K562 (cell line): ENCODE results near the gene MEST. TPM values are rescaled to one million over a fixed set of nuclear protein-coding genes. Genes with fewer than 3 reads are reported as not detected.

Experiments used
- ELF4 ChIP-seq: fragments of 450-650 bp; formaldehyde crosslinking; IDR thresholded peaks from 2 replicates; pipeline ENCODE4 v1.4.0; 2022; ENCODE audit warnings: missing genetic modification characterization
- MAFG ChIP-seq: fragments of 450-650 bp; conservative IDR thresholded peaks from 2 replicates; pipeline ENCODE4 v1.6.1; 2016; ENCODE audit warnings: missing genetic modification characterization, missing compliant biosample characterization
- PRDM10 ChIP-seq: fragments of 450-650 bp; IDR thresholded peaks from 2 replicates; pipeline ENCODE4 v1.6.1; 2018; ENCODE audit not compliant: partially characterized antibody
- SIN3B ChIP-seq: fragments of 450-650 bp; IDR thresholded peaks from 2 replicates; pipeline ENCODE4 v1.6.1; 2017; ENCODE audit warnings: low read depth, mild to moderate bottlenecking, moderate library complexity
- TAF1 ChIP-seq: IDR thresholded peaks from 2 replicates; pipeline ENCODE4 v1.6.1; 2011; ENCODE audit warnings: mild to moderate bottlenecking, low read length, moderate library complexity; ENCODE audit not compliant: insufficient read depth, control insufficient read depth, severe bottlenecking; ENCODE audit errors: extremely low read depth
- ZNF316 ChIP-seq: fragments of 450-650 bp; IDR thresholded peaks from 2 replicates; pipeline ENCODE4 v1.6.1; 2016
- polyA plus RNA-seq, 8 experiments: library from polyadenylated mRNA; depleted of rRNA in 4 of 8; stranded (reverse) in 5 of 8; unstranded in 3 of 8; fragments of >200 nt; fragmentation: Nextera tagmentation in 2 of 8; fragmentation: Illumina TruSeq in 1 of 8; extraction: Ambion mirVana in 2 of 8; extraction: Trizol in 1 of 8; gene quantifications; 2 replicates each; pipeline versions ENCODE4 v1.2.1 to v1.2.3, GENCODE V29; 2011 to 2014; ENCODE audit warnings: inconsistent platforms in 1 of 8, missing spikeins in 1 of 8
- total RNA-seq, 7 experiments: library from RNA; depleted of rRNA in 6 of 7; stranded (reverse); fragments of >200 nt in 6 of 7; fragmentation: Illumina TruSeq in 2 of 7; extraction: Trizol in 2 of 7; gene quantifications; 2 replicates each; pipeline versions ENCODE4 v1.2.1 to v1.2.3, GENCODE V29; 2011 to 2021; ENCODE audit warnings: low replicate concordance in 1 of 7
- TF ChIP-seq, protein P1 (sequence below), 2 experiments: fragments of 450-650 bp in 1 of 2; sonication (generic) in 1 of 2; formaldehyde crosslinking in 1 of 2; IDR thresholded peaks; 2 replicates each; pipeline versions ENCODE4 v1.7.1 to v1.9.0; 2016 to 2022; ENCODE audit warnings: inconsistent platforms in 1 of 2, mild to moderate bottlenecking in 1 of 2, missing genetic modification reagents in 1 of 2

Gene MEST
- total and polyA plus RNA-seq, 9 of the 15 experiments (the other 6 are each of a cell fraction or from before 2014, with no cell fraction given): 0.04 to 0.74 (median 0.36) TPM; not detected in 1

GRCh38 chr7:130524628-130525027 lies 32.7 kb downstream of the MEST start (continued):
- TF ChIP-seq, protein P1, sequence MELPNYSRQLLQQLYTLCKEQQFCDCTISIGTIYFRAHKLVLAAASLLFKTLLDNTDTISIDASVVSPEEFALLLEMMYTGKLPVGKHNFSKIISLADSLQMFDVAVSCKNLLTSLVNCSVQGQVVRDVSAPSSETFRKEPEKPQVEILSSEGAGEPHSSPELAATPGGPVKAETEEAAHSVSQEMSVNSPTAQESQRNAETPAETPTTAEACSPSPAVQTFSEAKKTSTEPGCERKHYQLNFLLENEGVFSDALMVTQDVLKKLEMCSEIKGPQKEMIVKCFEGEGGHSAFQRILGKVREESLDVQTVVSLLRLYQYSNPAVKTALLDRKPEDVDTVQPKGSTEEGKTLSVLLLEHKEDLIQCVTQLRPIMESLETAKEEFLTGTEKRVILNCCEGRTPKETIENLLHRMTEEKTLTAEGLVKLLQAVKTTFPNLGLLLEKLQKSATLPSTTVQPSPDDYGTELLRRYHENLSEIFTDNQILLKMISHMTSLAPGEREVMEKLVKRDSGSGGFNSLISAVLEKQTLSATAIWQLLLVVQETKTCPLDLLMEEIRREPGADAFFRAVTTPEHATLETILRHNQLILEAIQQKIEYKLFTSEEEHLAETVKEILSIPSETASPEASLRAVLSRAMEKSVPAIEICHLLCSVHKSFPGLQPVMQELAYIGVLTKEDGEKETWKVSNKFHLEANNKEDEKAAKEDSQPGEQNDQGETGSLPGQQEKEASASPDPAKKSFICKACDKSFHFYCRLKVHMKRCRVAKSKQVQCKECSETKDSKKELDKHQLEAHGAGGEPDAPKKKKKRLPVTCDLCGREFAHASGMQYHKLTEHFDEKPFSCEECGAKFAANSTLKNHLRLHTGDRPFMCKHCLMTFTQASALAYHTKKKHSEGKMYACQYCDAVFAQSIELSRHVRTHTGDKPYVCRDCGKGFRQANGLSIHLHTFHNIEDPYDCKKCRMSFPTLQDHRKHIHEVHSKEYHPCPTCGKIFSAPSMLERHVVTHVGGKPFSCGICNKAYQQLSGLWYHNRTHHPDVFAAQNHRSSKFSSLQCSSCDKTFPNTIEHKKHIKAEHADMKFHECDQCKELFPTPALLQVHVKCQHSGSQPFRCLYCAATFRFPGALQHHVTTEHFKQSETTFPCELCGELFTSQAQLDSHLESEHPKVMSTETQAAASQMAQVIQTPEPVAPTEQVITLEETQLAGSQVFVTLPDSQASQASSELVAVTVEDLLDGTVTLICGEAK (IDR thresholded peaks at IDR 0.05): 0 out of 2 replicates have a peak, but pooled peaks have one; percentile 14
- TF ChIP-seq, protein P1 (CRISPR knock-in tag; IDR thresholded peaks at IDR 0.05): no peak
- peak; percentile 53; the same call in 1 of the 2 replicates for TF ChIP-seq MAFG (tag)
- no peak for TF ChIP-seq PRDM10
- 0 out of 2 replicates have a peak, but pooled peaks have one; percentile 21 for TF ChIP-seq ELF4 (CRISPR knock-in tag)
- TF ChIP-seq TAF1: no peak
- peak; percentile 54 for TF ChIP-seq ZNF316
- TF ChIP-seq SIN3B: no peak
